GM19463 (cell line): ENCODE measurements around the gene PABPN1L.

ENCODE experiments used
- ATAC-seq: cut with Tn5 transposase; IDR thresholded peaks from one replicate; pipeline ENCODE4 v1.9.1; 2021; ENCODE audit warnings: mild to moderate bottlenecking, moderate library complexity; ENCODE audit not compliant: unreplicated experiment

Gene PABPN1L

DNA sequence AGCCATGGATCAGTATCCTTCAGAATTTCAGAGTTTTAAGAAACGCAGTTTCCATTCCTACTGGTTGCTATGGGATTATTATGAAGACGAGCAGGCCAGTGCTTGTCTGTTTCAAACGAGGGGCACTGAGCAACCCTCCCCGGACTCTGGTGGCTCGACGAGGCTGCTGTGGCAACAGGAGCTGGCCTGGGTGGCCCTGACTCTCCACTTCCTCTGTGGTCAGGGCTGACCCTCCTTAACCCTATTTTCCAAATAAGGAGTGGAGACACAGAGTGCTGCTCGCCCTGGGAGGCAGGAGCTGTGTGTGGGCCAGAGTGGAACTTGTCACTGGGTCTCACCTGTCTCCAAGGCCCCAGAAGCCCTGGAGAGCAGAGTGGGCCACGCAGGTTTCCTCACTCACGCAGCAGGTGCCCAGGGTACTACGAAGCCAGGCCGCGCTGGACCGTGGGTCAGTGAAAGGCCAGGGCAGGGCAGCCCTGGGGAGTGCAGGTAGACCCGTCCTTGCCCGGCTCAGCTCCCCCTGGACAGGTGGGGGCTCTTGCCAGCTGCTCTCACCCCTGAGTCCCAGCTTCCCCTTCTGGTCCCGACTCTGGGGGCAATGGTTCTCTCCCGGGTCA is 13.0 kb downstream of the PABPN1L start:
- ATAC-seq, result no peak

GRCh38 chr16:88851616-88852015 is 14.8 kb downstream of the PABPN1L start:
- ATAC-seq, result no peak

- ATAC-seq, result no peak
Measured at GRCh38 chr16:88850531-88851199, 15.8 kb downstream of the PABPN1L start.

- no peak for ATAC-seq
Measured at GRCh38 chr16:88848557-88848956, 17.9 kb downstream of the PABPN1L start.

- no peak for ATAC-seq
Measured at GRCh38 chr16:88847654-88848053, 18.8 kb downstream of the PABPN1L start.

GRCh38 chr16:88846088-88846487 is 20.4 kb downstream of the PABPN1L start:
- ATAC-seq, result no peak

DNA sequence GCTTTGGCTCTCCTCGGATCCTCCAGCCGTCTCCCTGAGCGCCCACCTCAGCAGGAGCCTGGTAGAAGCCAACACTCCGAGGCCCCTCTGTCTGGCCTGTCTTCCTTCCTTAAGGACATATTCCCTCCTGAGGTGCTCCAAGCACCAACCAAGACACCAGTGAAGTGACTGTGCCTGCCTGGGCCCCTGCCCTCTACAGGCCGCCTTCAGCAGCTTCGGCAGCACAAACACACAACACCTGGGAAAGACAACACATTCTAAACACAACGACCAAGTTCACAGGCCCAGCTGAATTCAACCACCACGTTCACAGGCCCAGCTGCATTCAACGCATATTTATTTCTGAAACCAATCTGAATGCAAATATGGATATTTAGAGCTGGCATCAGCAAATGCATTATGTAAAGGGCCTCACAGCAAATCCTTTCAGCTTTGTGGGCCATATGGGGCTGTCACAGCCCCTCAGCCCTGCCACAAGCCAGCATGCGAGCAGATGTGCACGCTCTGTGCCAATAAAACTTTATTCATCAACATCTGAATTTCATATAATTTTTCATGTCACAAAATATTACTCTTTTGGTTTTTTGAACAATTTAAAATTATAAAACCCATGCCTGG is 21.9 kb downstream of the PABPN1L start:
- ATAC-seq, result no peak

DNA sequence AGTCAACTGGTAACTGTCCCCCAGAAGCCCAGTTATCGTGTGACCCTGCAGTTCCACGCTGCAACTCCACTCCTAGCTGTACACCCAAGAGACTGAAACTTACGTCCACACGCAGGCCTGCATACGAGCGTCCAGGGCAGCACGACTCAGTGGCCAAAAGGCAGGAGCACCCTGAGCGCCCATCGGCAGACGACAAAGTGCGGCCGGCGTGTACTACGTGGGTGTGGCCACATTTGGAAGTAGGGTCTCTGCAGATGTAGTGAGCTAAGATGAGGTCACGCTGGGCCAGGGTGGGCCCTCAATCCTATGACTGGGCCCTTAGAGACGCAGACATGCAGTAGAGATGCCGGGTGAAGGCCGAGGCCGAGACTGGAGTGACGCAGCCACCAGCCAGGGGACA is 23.2 kb downstream of the PABPN1L start:
- ATAC-seq, result no peak

DNA sequence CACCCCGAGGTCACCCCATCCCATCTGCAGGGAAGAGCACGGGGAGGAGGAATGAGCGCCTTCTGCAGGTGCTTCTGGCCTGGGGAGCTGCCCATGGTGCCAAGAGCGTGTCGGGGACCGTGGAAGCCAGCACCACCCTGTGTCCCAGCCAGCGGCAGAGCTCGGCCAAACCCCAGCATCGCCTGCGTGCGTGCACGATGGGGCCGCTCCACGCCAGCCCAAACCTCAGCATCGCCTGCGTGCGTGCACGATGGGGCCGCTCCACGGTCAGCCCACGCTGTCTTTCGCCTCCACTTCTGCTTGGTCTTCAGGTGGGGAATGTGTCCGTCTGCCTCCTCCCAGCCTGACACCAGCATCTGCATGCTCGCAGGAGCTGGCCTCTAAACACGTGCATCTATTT is 23.7 kb downstream of the PABPN1L start:
- ATAC-seq, result no peak

- no peak for ATAC-seq
Measured at GRCh38 chr16:88842308-88842756, 24.1 kb downstream of the PABPN1L start.

- ATAC-seq, result no peak
Measured at GRCh38 chr16:88841521-88842307, 24.7 kb downstream of the PABPN1L start.

GRCh38 chr16:88840600-88841215 is 25.8 kb downstream of the PABPN1L start:
- ATAC-seq, result no peak

GRCh38 chr16:88839745-88840599 is 26.5 kb downstream of the PABPN1L start:
- ATAC-seq, result no peak

- no peak for ATAC-seq
Measured at GRCh38 chr16:88839026-88839529, 27.4 kb downstream of the PABPN1L start.

GRCh38 chr16:88838566-88838965 is 27.9 kb downstream of the PABPN1L start:
- ATAC-seq, result no peak

GRCh38 chr16:88837806-88838205 is 28.7 kb downstream of the PABPN1L start:
- ATAC-seq, result no peak

DNA sequence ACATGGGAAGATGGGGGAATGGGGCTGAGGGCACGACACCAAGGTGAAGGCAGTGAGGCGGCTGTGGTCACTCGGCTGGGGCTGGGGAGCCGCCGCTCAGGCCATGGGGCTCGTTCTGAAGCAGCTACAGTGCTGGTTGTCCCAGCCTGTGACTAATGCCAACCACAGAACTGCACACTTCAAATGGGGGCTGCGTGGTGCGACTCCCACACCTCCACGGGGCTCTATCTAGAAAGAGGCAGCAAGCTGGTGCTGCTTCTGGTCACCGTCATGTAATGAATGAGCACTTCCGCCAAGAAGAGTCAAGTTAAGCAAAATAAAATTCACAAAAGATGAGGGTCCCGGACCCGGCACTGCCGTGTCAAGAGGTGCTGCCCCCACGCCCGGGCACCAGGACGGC is 29.7 kb downstream of the PABPN1L start:
- no peak for ATAC-seq

DNA sequence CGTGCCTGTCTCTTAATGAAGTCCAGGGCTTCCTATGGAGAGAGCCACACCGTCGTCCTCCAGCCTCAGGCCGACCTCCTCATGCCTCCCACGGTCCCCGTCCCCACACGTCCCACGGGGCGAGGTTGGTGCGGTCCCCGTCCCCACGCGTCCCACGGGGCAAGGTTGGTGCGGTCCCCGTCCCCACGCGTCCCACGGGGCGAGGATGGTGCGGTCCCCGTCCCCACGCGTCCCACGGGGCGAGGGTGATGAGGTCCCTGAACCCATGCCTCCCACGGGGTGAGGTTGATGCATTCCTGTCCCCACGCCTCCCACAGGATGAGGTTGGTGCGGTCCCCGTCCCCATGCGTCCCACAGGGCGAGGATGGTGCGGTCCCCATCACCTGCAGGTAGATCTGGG is 30.6 kb downstream of the PABPN1L start:
- no peak for ATAC-seq

DNA sequence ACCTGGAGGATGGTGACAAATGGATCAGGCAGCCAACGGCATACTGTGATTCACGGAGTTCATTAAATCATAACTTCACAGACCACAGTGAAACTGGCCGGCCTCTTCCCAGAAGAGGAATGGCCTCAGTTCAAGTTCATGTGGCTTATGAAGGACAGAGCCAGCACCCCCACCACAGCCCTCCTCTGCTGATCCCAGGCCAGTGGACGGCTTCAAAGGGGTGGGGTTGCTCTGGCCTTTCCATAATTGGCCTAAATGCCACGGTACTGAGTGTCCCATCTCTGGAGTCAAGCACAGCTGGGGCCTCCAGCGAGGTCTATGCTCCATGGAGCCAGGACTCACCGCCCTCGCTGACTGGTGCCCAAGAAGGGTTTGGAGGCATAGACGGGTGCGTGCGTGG is 31.1 kb downstream of the PABPN1L start:
- ATAC-seq, result no peak

DNA sequence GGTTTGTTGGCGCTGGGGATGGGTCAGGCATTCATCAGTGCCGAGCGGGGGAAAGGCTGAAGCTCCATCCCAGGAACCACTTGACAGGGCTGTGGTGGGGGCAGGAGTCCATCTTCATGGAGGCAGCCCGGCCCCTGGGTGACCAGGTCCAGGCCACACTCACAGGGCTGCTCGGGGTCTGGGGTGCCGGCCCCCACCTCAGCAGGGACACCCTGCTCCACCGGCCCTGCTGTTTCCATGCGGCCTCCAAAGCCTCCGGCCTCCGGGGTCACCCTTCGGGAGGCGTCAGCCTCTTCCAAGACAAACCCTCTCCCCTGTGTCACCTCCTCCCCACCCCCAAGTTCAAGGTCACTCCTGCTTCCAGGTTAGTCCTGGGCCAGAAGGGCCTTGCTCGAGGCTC is 31.8 kb downstream of the PABPN1L start:
- ATAC-seq, result no peak
